OCI-LY3 (cell line): Measurements from ENCODE around the gene CX3CL1.

Experiments
- CTCF ChIP-seq: fragments of 200-600, 300-600 bp; sonication (generic); IDR thresholded peaks from 2 replicates; pipeline ENCODE4 v1.5.1; 2014; ENCODE audit warnings: antibody characterized with exemption, low read length, low read depth
- EZH2phosphoT487 ChIP-seq: fragments of 200-600 bp; shearing (Covaris generic); IDR thresholded peaks from 2 replicates; pipeline ENCODE4 v1.6.1; 2018; ENCODE audit warnings: antibody characterized with exemption, mixed run types, low read depth

- no peak for TF ChIP-seq CTCF
- TF ChIP-seq EZH2phosphoT487: no peak
Observed at GRCh38 chr16:57367116-57367752, 5.1 kb upstream of the CX3CL1 start.
